ENCODE measurements around the gene MOB3B.

GRCh38 chr9:27422279-27422834 lies 107.3 kb downstream of the MOB3B start:
- TF ChIP-seq CTCF (IDR thresholded peaks at IDR 0.05) (no peak), EZH2 (IDR thresholded peaks at IDR 0.05) (no peak), EZH2phosphoT487 (IDR thresholded peaks at IDR 0.05) (no peak)
